T47D (cell line): Measurements from ENCODE around the gene NFATC2.

Experiments
- DNase-seq, 2 experiments: peaks; one replicate each; pipeline versions ENCODE4 v3.0.0 to v3.0.0-alpha.2; 2011 to 2012; ENCODE audit warnings: low read depth in 1 of 2, low spot score in 1 of 2
- JUND ChIP-seq: IDR thresholded peaks from 2 replicates; pipeline ENCODE4 v1.6.1; 2012; ENCODE audit warnings: low read depth
- in situ Hi-C: cut with HindIII; loops from 2 replicates; pipeline ENCODE4 v1.10.0; 2016; ENCODE audit warnings: low sequenced_read_pairs, low pct_unique_long_range_greater_than_20kb

The NFATC2 gene

GRCh38 chr20:51531141-51531710 is 11.3 kb downstream of the NFATC2 start:
- in situ Hi-C loops, result no loop called here
- no peak for TF ChIP-seq JUND
- DNase-seq, result no peak

- no peak for DNase-seq
- in situ Hi-C loops, result no loop called here
- no peak for TF ChIP-seq JUND
These were observed 12.8 kb downstream of the NFATC2 start for GRCh38 chr20:51529758-51530157.

- no peak for DNase-seq
These were observed 13.3 kb downstream of the NFATC2 start for GRCh38 chr20:51529081-51529681.

GRCh38 chr20:51528263-51529027 is 14.1 kb downstream of the NFATC2 start:
- TF ChIP-seq JUND, result no peak
- in situ Hi-C loops, result no loop called here
- no peak for DNase-seq

More at GRCh38 chr20:51529081-51529681, 13.3 kb downstream of the NFATC2 start:
- in situ Hi-C loops, result no loop called here
- TF ChIP-seq JUND, result no peak

- in situ Hi-C loops, result no loop called here
- DNase-seq, result no peak
- no peak for TF ChIP-seq JUND
These were observed 15.8 kb downstream of the NFATC2 start for GRCh38 chr20:51526754-51527153.

GRCh38 chr20:51526106-51526470 is 16.4 kb downstream of the NFATC2 start:
- in situ Hi-C loops, result no loop called here
- peak; percentile 80 to 86 for DNase-seq
- TF ChIP-seq JUND, result no peak

- in situ Hi-C loops, result no loop called here
- DNase-seq, result no peak
- no peak for TF ChIP-seq JUND
These were observed 17.0 kb downstream of the NFATC2 start for GRCh38 chr20:51525241-51526105.

- no peak for DNase-seq
- TF ChIP-seq JUND, result no peak
- in situ Hi-C loops, result no loop called here
These were observed 19.1 kb downstream of the NFATC2 start for GRCh38 chr20:51523276-51524013.

GRCh38 chr20:51522207-51522606 is 20.3 kb downstream of the NFATC2 start:
- in situ Hi-C loops, result no loop called here
- TF ChIP-seq JUND, result no peak
- no peak for DNase-seq

GRCh38 chr20:51517839-51518238 is 24.7 kb downstream of the NFATC2 start:
- no peak for TF ChIP-seq JUND
- in situ Hi-C loops, result no loop called here
- no peak for DNase-seq

GRCh38 chr20:51516855-51517254 is 25.7 kb downstream of the NFATC2 start:
- TF ChIP-seq JUND, result no peak
- no peak for DNase-seq
- in situ Hi-C loops, result no loop called here

- DNase-seq, result no peak
- in situ Hi-C loops, result no loop called here
- no peak for TF ChIP-seq JUND
These were observed 27.7 kb downstream of the NFATC2 start for GRCh38 chr20:51514836-51515235.
